HG02840 (cell line): ENCODE measurements around the gene UQCC2.

Experiments used
- ATAC-seq: cut with Tn5 transposase; IDR thresholded peaks from one replicate; pipeline ENCODE4 v1.9.1; 2021; ENCODE audit warnings: mild to moderate bottlenecking, moderate library complexity, moderate number of reproducible peaks; ENCODE audit not compliant: unreplicated experiment, low FRiP score

UQCC2 gene

GRCh38 chr6:33744895-33745546 lies 33.5 kb upstream of the UQCC2 start:
- no peak for ATAC-seq

- ATAC-seq = no peak
Observed at GRCh38 chr6:33744001-33744848, 32.7 kb upstream of the UQCC2 start.

GRCh38 chr6:33742837-33743236 lies 31.3 kb upstream of the UQCC2 start:
- no peak for ATAC-seq

GRCh38 chr6:33742092-33742491 lies 30.6 kb upstream of the UQCC2 start:
- ATAC-seq = no peak

GRCh38 chr6:33740794-33741193 lies 29.3 kb upstream of the UQCC2 start:
- ATAC-seq = no peak

- no peak for ATAC-seq
Observed at GRCh38 chr6:33740204-33740608, 28.7 kb upstream of the UQCC2 start.

GRCh38 chr6:33739571-33739970 lies 28.1 kb upstream of the UQCC2 start:
- no peak for ATAC-seq

GRCh38 chr6:33738879-33739278 lies 27.4 kb upstream of the UQCC2 start:
- ATAC-seq = no peak

GRCh38 chr6:33738153-33738552 lies 26.7 kb upstream of the UQCC2 start:
- ATAC-seq = no peak

GRCh38 chr6:33737267-33738026 lies 25.9 kb upstream of the UQCC2 start:
- ATAC-seq = no peak

- no peak for ATAC-seq
Observed at GRCh38 chr6:33735216-33735615, 23.7 kb upstream of the UQCC2 start.

GRCh38 chr6:33733709-33734007 lies 22.2 kb upstream of the UQCC2 start:
- ATAC-seq = no peak

GRCh38 chr6:33732817-33733708 lies 21.6 kb upstream of the UQCC2 start:
- no peak for ATAC-seq

- no peak for ATAC-seq
Observed at GRCh38 chr6:33732385-33732784, 20.9 kb upstream of the UQCC2 start.

- ATAC-seq = no peak
Observed at GRCh38 chr6:33731751-33732282, 20.3 kb upstream of the UQCC2 start.

GRCh38 chr6:33731035-33731434 lies 19.5 kb upstream of the UQCC2 start:
- ATAC-seq = no peak

- no peak for ATAC-seq
Observed at GRCh38 chr6:33730611-33731010, 19.1 kb upstream of the UQCC2 start.

GRCh38 chr6:33729059-33729458 lies 17.6 kb upstream of the UQCC2 start:
- no peak for ATAC-seq

GRCh38 chr6:33728438-33728837 lies 16.9 kb upstream of the UQCC2 start:
- ATAC-seq = no peak

GRCh38 chr6:33727932-33728331 lies 16.4 kb upstream of the UQCC2 start:
- no peak for ATAC-seq
